Spleen (tissue), 11 donors: Measurements from ENCODE around the gene PTPRU. TPM values are rescaled to one million over a fixed set of nuclear protein-coding genes. Genes with fewer than 3 reads are reported as not detected.
A peak's percentile ranks its signal among the peaks of the same experiment; 100 is the strongest.

Experiments
- DNase-seq: peaks from one replicate; pipeline ENCODE4 v3.0.0-alpha.2; 2020
- H3K27ac ChIP-seq, 8 donors: fragments of 200-600 bp; sonication (generic) in 7 of 8; 1 replicate in 4 of 8; 2 replicates in 4 of 8; pipeline versions ENCODE4 v1.5.0 to v1.8.0; 2016 to 2021; ENCODE audit warnings: inconsistent platforms in 4 of 8, mild to moderate bottlenecking in 4 of 8, moderate library complexity in 1 of 8
- H3K27me3 ChIP-seq, 7 donors: fragments of 200-600 bp; sonication (generic) in 6 of 7; replicated peaks in 1 of 7; 1 replicate in 4 of 7; 2 replicates in 3 of 7; pipeline versions ENCODE4 v1.5.0 to v1.8.0; 2016 to 2021; ENCODE audit warnings: inconsistent platforms in 3 of 7, mild to moderate bottlenecking in 1 of 7
- H3K36me3 ChIP-seq, 6 donors: fragments of 200-600 bp; sonication (generic) in 5 of 6; 1 replicate in 4 of 6; 2 replicates in 2 of 6; pipeline versions ENCODE4 v1.5.0 to v1.8.0; 2016 to 2021; ENCODE audit warnings: inconsistent platforms in 2 of 6
- H3K4me1 ChIP-seq, 6 donors: fragments of 200-600 bp; sonication (generic) in 5 of 6; 1 replicate in 3 of 6; 2 replicates in 3 of 6; pipeline versions ENCODE4 v1.5.0 to v1.8.0; 2016 to 2021; ENCODE audit warnings: inconsistent platforms in 3 of 6
- H3K4me3 ChIP-seq, 8 donors: fragments of 200-600 bp; sonication (generic) in 7 of 8; 1 replicate in 4 of 8; 2 replicates in 4 of 8; pipeline versions ENCODE4 v1.5.0 to v1.8.0; 2016 to 2021; ENCODE audit warnings: inconsistent platforms in 4 of 8, mild to moderate bottlenecking in 4 of 8, moderate library complexity in 2 of 8
- H3K9me3 ChIP-seq, 8 donors: fragments of 200-600 bp; sonication (generic) in 7 of 8; 1 replicate in 4 of 8; 2 replicates in 4 of 8; pipeline versions ENCODE4 v1.5.0 to v1.8.0; 2016 to 2021; ENCODE audit warnings: inconsistent platforms in 4 of 8
- CTCF ChIP-seq, 11 experiments: fragments of 200-600 bp in 7 of 11; fragments of 450-650 bp in 4 of 11; sonication (generic) in 4 of 11; IDR thresholded peaks in 8 of 11; conservative IDR thresholded peaks in 3 of 11; 1 replicate in 7 of 11; 2 replicates in 4 of 11; pipeline versions ENCODE4 v1.4.0 to v1.8.0; 2016 to 2021; ENCODE audit warnings: antibody characterized with exemption in 11 of 11, inconsistent platforms in 4 of 11, mild to moderate bottlenecking in 1 of 11
- POLR2A ChIP-seq, 3 donors: fragments of 450-650 bp; IDR thresholded peaks; one replicate each; pipeline ENCODE4 v1.5.1; 2017; ENCODE audit warnings: antibody characterized with exemption in 3 of 3, mild to moderate bottlenecking in 1 of 3
- POLR2AphosphoS5 ChIP-seq, 3 donors: sonication (generic); formaldehyde crosslinking; IDR thresholded peaks; one replicate each; pipeline ENCODE4 v1.5.1; 2017; ENCODE audit warnings: antibody characterized with exemption in 3 of 3
- WGBS, 5 donors: extraction: QIAGEN DNeasy Blood & Tissue Kit in 3 of 5; methylation state at CpG; one replicate each; pipeline versions ENCODE4 v1.1.5 to v1.1.7; 2013 to 2018; 5-methylcytosine and 5-hydroxymethylcytosine counted together
- intact Hi-C: fragments of 100-400 bp; cut with DNase I; formaldehyde crosslinking; loops from one replicate; pipeline ENCODE4 v1.15.0; 2023; ENCODE audit warnings: low total_unique reads
- polyA plus RNA-seq, 3 donors: library from polyadenylated mRNA; stranded (reverse); fragments of 200-250 nt; gene quantifications; one replicate each; pipeline ENCODE4 v1.2.1, GENCODE V29; 2013
- total RNA-seq, 7 donors: library from RNA; depleted of rRNA in 3 of 7; stranded (reverse); fragments of >200 nt in 3 of 7; fragmentation: NEBNext Ultra II Directional in 4 of 7; extraction: Animal tissue kit (Norgen Biotek cat#: 25700) in 4 of 7; gene quantifications; one replicate each; pipeline versions ENCODE4 v1.1.0 to v1.2.1, GENCODE V29; 2016 to 2021
- donor health status: healthy with polysubstance abuse.
- donor health status: DM: no; HTN: no; CAD: no; lungs with moderate emphysema.
- donor health status: DM: no; HTN: no; CAD: no.
- donor health status: Bipolar disorder and iron deficiency.
- donor health status: healthy.
- donor health status: DM: no; HTN: no; CAD: no.
- donor health status: DM: yes; HTN: yes; CAD: no.

Gene PTPRU
- total and polyA plus RNA-seq, 10 donors, result 1.00 to 10.8 (median 5.2) TPM

GRCh38 chr1:29245876-29246275 lies 9.6 kb downstream of the PTPRU start:
- no peak overlapping the region for H3K4me3 ChIP-seq
- peaks cover 0 to 42% (median 0%) of the 10 kb centered on the region in 7 donors for H3K27me3 ChIP-seq
- no peaks in the 10 kb centered on the region for H3K4me1 ChIP-seq
- no peaks in the 10 kb centered on the region for H3K36me3 ChIP-seq
- intact Hi-C loops, result no loop called here
- DNase-seq, result no peak
- no peak for TF ChIP-seq POLR2A (IDR thresholded peaks at IDR 0.05)
- TF ChIP-seq CTCF (IDR thresholded peaks at IDR 0.05 in 8 of 11, conservative IDR thresholded peaks at IDR 0.05 in 3 of 11), result peak in 2 of 11 experiments; percentile 32 to 46
- no peak for TF ChIP-seq POLR2AphosphoS5 (IDR thresholded peaks at IDR 0.05)
- H3K27ac ChIP-seq, result no peak overlapping the region
- H3K9me3 ChIP-seq, result no peaks in the 10 kb centered on the region
- 55 to 73% (median 65%) methylated on average over 5 of the region's 5 CpGs for WGBS, 5 donors

- Histone ChIP-seq H3K27ac (no peak overlapping the region), H3K27me3 (peaks cover 0 to 34% (median 0%) of the 10 kb centered on the region in 7 donors), H3K9me3 (no peaks in the 10 kb centered on the region), H3K4me1 (no peaks in the 10 kb centered on the region), H3K4me3 (no peak overlapping the region), H3K36me3 (no peaks in the 10 kb centered on the region)
- intact Hi-C loops, result no loop called here
- DNase-seq, result peak; percentile 27
- 79 to 92% (median 81%) methylated on average over 3 of the region's 3 CpGs for WGBS, 5 donors
- no peak for TF ChIP-seq POLR2AphosphoS5 (IDR thresholded peaks at IDR 0.05)
- no peak for TF ChIP-seq POLR2A (IDR thresholded peaks at IDR 0.05)
- TF ChIP-seq CTCF (IDR thresholded peaks at IDR 0.05 in 8 of 11, conservative IDR thresholded peaks at IDR 0.05 in 3 of 11), result no peak
Measured at GRCh38 chr1:29247044-29247443, 10.7 kb downstream of the PTPRU start.

- H3K9me3 ChIP-seq, result no peaks in the 10 kb centered on the region
- intact Hi-C loops, result no loop called here
- no peak overlapping the region for H3K4me3 ChIP-seq
- no peaks in the 10 kb centered on the region for H3K36me3 ChIP-seq
- H3K4me1 ChIP-seq, result no peaks in the 10 kb centered on the region
- DNase-seq, result peak; percentile 20
- TF ChIP-seq POLR2AphosphoS5 (IDR thresholded peaks at IDR 0.05) (no peak), POLR2A (IDR thresholded peaks at IDR 0.05) (no peak)
- H3K27ac ChIP-seq, result no peak overlapping the region
- H3K27me3 ChIP-seq, result peaks cover 0 to 34% (median 0%) of the 10 kb centered on the region in 7 donors
- 80 to 88% (median 85%) methylated on average over 8 of the region's 8 CpGs for WGBS, 5 donors
Measured at GRCh38 chr1:29247571-29248273, 11.4 kb downstream of the PTPRU start.

GRCh38 chr1:29248409-29248808 lies 12.1 kb downstream of the PTPRU start:
- 74 to 89% (median 85%) methylated on average over 2 of the region's 2 CpGs for WGBS, 5 donors
- H3K27ac ChIP-seq, result no peak overlapping the region
- no peaks in the 10 kb centered on the region for H3K36me3 ChIP-seq
- H3K4me3 ChIP-seq, result no peak overlapping the region
- H3K4me1 ChIP-seq, result no peaks in the 10 kb centered on the region
- intact Hi-C loops, result no loop called here
- H3K9me3 ChIP-seq, result no peaks in the 10 kb centered on the region
- peaks cover 0 to 34% (median 0%) of the 10 kb centered on the region in 7 donors for H3K27me3 ChIP-seq
- DNase-seq, result peak; percentile 12
- TF ChIP-seq POLR2A (IDR thresholded peaks at IDR 0.05) (no peak), POLR2AphosphoS5 (IDR thresholded peaks at IDR 0.05) (no peak), CTCF (IDR thresholded peaks at IDR 0.05 in 8 of 11, conservative IDR thresholded peaks at IDR 0.05 in 3 of 11) (no peak)
